HepG2 (cell line): Measurements from ENCODE around the gene SNRPD3. TPM values are rescaled to one million over a fixed set of nuclear protein-coding genes. Genes with fewer than 3 reads are reported as not detected.

Experiments
- polyA plus RNA-seq, 8 experiments: library from polyadenylated mRNA; depleted of rRNA in 3 of 8; stranded (reverse) in 7 of 8; unstranded in 1 of 8; fragments of >200 nt; fragmentation: Illumina TruSeq in 4 of 8; extraction: Trizol in 4 of 8; gene quantifications; 2 replicates each; pipeline versions ENCODE4 v1.2.1 to v1.2.3, GENCODE V29; 2011 to 2016; ENCODE audit warnings: low read depth in 4 of 8, missing spikeins in 1 of 8, mixed read lengths in 1 of 8; ENCODE audit not compliant: insufficient read depth in 1 of 8
- total RNA-seq, 5 experiments: library from RNA; depleted of rRNA; stranded (reverse); fragments of >200 nt; fragmentation: Illumina TruSeq; extraction: Trizol; gene quantifications; 2 replicates each; pipeline ENCODE4 v1.2.3, GENCODE V29; 2016; ENCODE audit warnings: low read depth in 1 of 5

The SNRPD3 gene
- total and polyA plus RNA-seq, 2 of the 13 experiments (the other 11 are each of a cell fraction or from before 2014, with no cell fraction given) = 110 to 209 TPM

Other genes starting within 250 kb of the SNRPD3 start
- 3.3 and 4.0 TPM in 2 replicates for gene ADORA2A, start 128.4 kb upstream of the SNRPD3 start, total RNA-seq (2016; rRNA removed; fragmentation: Illumina TruSeq; extraction: Trizol)
- 5.0 and 7.3 TPM in 2 replicates for gene ADORA2A, start 128.4 kb upstream of the SNRPD3 start, polyA plus RNA-seq (2011; rRNA removed)
- 0.60 and 1.2 TPM in 2 replicates for gene UPB1, start 60.7 kb upstream of the SNRPD3 start, total RNA-seq (2016; rRNA removed; fragmentation: Illumina TruSeq; extraction: Trizol)
- 0.38 and 0.59 TPM in 2 replicates for gene UPB1, start 60.7 kb upstream of the SNRPD3 start, polyA plus RNA-seq (2011; rRNA removed)
- gene GUCD1, start 861 bp upstream of the SNRPD3 start, total RNA-seq (2016; rRNA removed; fragmentation: Illumina TruSeq; extraction: Trizol) = 125 and 128 TPM in 2 replicates
- gene GUCD1, start 861 bp upstream of the SNRPD3 start, polyA plus RNA-seq (2011; rRNA removed) = 245 and 282 TPM in 2 replicates
- gene LRRC75B, start 37.1 kb downstream of the SNRPD3 start, total RNA-seq (2016; rRNA removed; fragmentation: Illumina TruSeq; extraction: Trizol) = 5.7 and 11.8 TPM in 2 replicates
- gene LRRC75B, start 37.1 kb downstream of the SNRPD3 start, polyA plus RNA-seq (2011; rRNA removed) = 34.8 and 48.8 TPM in 2 replicates
- gene GGT1, start 47.2 kb downstream of the SNRPD3 start, total RNA-seq (2016; rRNA removed; fragmentation: Illumina TruSeq; extraction: Trizol) = 11.6 and 29.9 TPM in 2 replicates
- gene GGT1, start 47.2 kb downstream of the SNRPD3 start, polyA plus RNA-seq (2011; rRNA removed) = 103 and 150 TPM in 2 replicates
- 0.08 TPM in 1 of 2 replicates, not detected in the other for gene PIWIL3, start 218.7 kb downstream of the SNRPD3 start, total RNA-seq (2016; rRNA removed; fragmentation: Illumina TruSeq; extraction: Trizol)
- gene PIWIL3, start 218.7 kb downstream of the SNRPD3 start, polyA plus RNA-seq (2011; rRNA removed) = not detected in 2 replicates